ENCODE results near the gene MLF2. TPM values are rescaled to one million over a fixed set of nuclear protein-coding genes. Genes with fewer than 3 reads are reported as not detected.

MLF2 gene
- total and polyA plus RNA-seq, 9 of the 15 experiments (the other 6 are each of a cell fraction or from before 2014, with no cell fraction given) = 11.4 to 190 (median 139) TPM

DNA sequence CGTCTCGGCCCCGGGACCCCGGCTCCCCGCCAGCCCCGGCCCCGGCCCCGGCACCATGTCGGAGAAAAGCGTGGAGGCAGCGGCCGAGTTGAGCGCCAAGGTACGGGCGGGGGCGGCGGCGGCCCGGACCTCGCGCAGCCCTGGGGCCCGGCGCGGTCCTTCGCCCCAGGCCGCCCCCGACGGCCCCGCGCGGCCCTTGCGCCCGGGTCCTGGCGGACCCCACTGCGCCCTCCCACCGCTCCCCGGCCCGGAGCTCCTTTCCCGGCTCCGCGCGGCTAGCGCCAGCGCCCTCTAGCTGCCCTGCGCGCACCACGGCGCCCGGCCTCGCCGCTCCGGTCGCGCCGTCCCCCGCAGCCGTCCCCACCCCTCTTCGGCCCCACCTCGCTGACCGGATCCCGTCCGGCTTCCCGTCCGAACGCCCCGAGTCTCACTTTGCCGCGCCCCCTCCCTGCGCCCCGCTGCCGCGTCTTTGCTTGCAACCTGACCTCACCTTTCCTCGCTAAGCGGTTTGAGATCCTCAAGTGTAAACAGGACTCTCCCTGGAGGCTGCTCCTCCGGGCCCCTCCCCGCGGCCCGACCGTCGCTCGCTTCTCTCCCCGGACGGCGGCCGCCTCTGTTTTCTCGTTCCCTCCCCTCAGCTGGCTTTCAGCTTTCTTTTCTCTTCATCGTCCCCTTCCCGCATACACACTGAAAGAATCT is 13.9 kb upstream of the MLF2 start (continued):
- TF ChIP-seq, protein P1, sequence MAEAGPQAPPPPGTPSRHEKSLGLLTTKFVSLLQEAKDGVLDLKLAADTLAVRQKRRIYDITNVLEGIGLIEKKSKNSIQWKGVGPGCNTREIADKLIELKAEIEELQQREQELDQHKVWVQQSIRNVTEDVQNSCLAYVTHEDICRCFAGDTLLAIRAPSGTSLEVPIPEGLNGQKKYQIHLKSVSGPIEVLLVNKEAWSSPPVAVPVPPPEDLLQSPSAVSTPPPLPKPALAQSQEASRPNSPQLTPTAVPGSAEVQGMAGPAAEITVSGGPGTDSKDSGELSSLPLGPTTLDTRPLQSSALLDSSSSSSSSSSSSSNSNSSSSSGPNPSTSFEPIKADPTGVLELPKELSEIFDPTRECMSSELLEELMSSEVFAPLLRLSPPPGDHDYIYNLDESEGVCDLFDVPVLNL (CRISPR knock-in tag; IDR thresholded peaks at IDR 0.05; ENCODE audit: low read depth) = no peak
- TF ChIP-seq, protein P2, sequence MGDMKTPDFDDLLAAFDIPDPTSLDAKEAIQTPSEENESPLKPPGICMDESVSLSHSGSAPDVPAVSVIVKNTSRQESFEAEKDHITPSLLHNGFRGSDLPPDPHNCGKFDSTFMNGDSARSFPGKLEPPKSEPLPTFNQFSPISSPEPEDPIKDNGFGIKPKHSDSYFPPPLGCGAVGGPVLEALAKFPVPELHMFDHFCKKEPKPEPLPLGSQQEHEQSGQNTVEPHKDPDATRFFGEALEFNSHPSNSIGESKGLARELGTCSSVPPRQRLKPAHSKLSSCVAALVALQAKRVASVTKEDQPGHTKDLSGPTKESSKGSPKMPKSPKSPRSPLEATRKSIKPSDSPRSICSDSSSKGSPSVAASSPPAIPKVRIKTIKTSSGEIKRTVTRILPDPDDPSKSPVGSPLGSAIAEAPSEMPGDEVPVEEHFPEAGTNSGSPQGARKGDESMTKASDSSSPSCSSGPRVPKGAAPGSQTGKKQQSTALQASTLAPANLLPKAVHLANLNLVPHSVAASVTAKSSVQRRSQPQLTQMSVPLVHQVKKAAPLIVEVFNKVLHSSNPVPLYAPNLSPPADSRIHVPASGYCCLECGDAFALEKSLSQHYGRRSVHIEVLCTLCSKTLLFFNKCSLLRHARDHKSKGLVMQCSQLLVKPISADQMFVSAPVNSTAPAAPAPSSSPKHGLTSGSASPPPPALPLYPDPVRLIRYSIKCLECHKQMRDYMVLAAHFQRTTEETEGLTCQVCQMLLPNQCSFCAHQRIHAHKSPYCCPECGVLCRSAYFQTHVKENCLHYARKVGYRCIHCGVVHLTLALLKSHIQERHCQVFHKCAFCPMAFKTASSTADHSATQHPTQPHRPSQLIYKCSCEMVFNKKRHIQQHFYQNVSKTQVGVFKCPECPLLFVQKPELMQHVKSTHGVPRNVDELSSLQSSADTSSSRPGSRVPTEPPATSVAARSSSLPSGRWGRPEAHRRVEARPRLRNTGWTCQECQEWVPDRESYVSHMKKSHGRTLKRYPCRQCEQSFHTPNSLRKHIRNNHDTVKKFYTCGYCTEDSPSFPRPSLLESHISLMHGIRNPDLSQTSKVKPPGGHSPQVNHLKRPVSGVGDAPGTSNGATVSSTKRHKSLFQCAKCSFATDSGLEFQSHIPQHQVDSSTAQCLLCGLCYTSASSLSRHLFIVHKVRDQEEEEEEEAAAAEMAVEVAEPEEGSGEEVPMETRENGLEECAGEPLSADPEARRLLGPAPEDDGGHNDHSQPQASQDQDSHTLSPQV (IDR thresholded peaks at IDR 0.05) = no peak
- TF ChIP-seq THAP12 (CRISPR knock-in tag; IDR thresholded peaks at IDR 0.05) (0 out of 2 replicates have a peak, but pooled peaks have one; percentile 54), FOS (IDR thresholded peaks at IDR 0.05; ENCODE audit: extremely low read depth, insufficient read length) (no peak), CHD2 (IDR thresholded peaks at IDR 0.05; ENCODE audit: low read depth, low read length) (no peak), NFYB (IDR thresholded peaks at IDR 0.05; ENCODE audit: extremely low read depth, insufficient read length) (no peak), EWSR1 (IDR thresholded peaks at IDR 0.05; ENCODE audit: borderline replicate concordance, low read depth, partially characterized antibody) (no peak), PTBP1 (IDR thresholded peaks at IDR 0.05; ENCODE audit: low read depth, low read length) (no peak), ARHGAP35 (IDR thresholded peaks at IDR 0.05; ENCODE audit: partially characterized antibody) (no peak), ZNF780A (CRISPR knock-in tag; IDR thresholded peaks at IDR 0.05) (no peak), CTBP1 (IDR thresholded peaks at IDR 0.05; ENCODE audit: borderline replicate concordance) (peak; percentile 71), VEZF1 (CRISPR knock-in tag; IDR thresholded peaks at IDR 0.05) (peak; percentile 77)
- TF ChIP-seq, protein P3, sequence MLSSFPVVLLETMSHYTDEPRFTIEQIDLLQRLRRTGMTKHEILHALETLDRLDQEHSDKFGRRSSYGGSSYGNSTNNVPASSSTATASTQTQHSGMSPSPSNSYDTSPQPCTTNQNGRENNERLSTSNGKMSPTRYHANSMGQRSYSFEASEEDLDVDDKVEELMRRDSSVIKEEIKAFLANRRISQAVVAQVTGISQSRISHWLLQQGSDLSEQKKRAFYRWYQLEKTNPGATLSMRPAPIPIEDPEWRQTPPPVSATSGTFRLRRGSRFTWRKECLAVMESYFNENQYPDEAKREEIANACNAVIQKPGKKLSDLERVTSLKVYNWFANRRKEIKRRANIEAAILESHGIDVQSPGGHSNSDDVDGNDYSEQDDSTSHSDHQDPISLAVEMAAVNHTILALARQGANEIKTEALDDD (IDR thresholded peaks at IDR 0.05) = no peak

Measured in K562 (cell line).